ENCODE results near the gene CCDC181. TPM values are rescaled to one million over a fixed set of nuclear protein-coding genes. Genes with fewer than 3 reads are reported as not detected.

Gene CCDC181
- total and polyA plus RNA-seq, 2 experiments from 2014 or later = 0.79 to 1.3 TPM

GRCh38 chr1:169466259-169467230, 39.3 kb upstream of the CCDC181 start:
- H3K36me3 ChIP-seq (replicated peaks; ENCODE audit: insufficient read depth, low read depth) = no peaks in the 10 kb centered on the region
- H3K9me2 ChIP-seq (replicated peaks; ENCODE audit: insufficient read depth) = no peaks in the 10 kb centered on the region
- no peak overlapping the region for H3K4me2 ChIP-seq
- no peaks in the 10 kb centered on the region for H3K27me3 ChIP-seq
- H2AFZ ChIP-seq = no peak overlapping the region
- H3K79me2 ChIP-seq = no peaks in the 10 kb centered on the region
- 81% methylated on average over 8 of the region's 8 CpGs for WGBS (ENCODE audit: low lambda C conversion rate, missing lambda C conversion rate)
- no peaks in the 10 kb centered on the region for H4K20me1 ChIP-seq (ENCODE audit: insufficient read depth, poor library complexity, severe bottlenecking)
- TF ChIP-seq EZH2phosphoT487 (IDR thresholded peaks at IDR 0.05; ENCODE audit: low read depth, severe bottlenecking, unreplicated experiment) (no peak), CTCF (IDR thresholded peaks at IDR 0.05; ENCODE audit: poor library complexity) (peak; percentile 51)
- DNase-seq (ENCODE audit: low spot score) = peak; percentile 37
- no peaks in the 10 kb centered on the region for H3K9me3 ChIP-seq (ENCODE audit: low read depth)
- H3K27ac ChIP-seq = no peak overlapping the region
- H3K4me3 ChIP-seq = no peak overlapping the region
- no peaks in the 10 kb centered on the region for H3K4me1 ChIP-seq (ENCODE audit: insufficient read depth)

- no peaks in the 10 kb centered on the region for H3K79me2 ChIP-seq
- DNase-seq (ENCODE audit: low spot score) = no peak
- no peaks in the 10 kb centered on the region for H4K20me1 ChIP-seq (ENCODE audit: insufficient read depth, poor library complexity, severe bottlenecking)
- H3K9me2 ChIP-seq (replicated peaks; ENCODE audit: insufficient read depth) = no peaks in the 10 kb centered on the region
- no peaks in the 10 kb centered on the region for H3K36me3 ChIP-seq (replicated peaks; ENCODE audit: insufficient read depth, low read depth)
- H3K4me1 ChIP-seq (ENCODE audit: insufficient read depth) = no peaks in the 10 kb centered on the region
- H3K27me3 ChIP-seq = no peaks in the 10 kb centered on the region
- no peak overlapping the region for H3K4me3 ChIP-seq
- no peak for TF ChIP-seq CTCF (IDR thresholded peaks at IDR 0.05; ENCODE audit: poor library complexity)
- TF ChIP-seq EZH2 (IDR thresholded peaks at IDR 0.05; ENCODE audit: borderline replicate concordance) = no peak
- TF ChIP-seq EZH2phosphoT487 (IDR thresholded peaks at IDR 0.05; ENCODE audit: low read depth, severe bottlenecking, unreplicated experiment) = no peak
- H3K9me3 ChIP-seq (ENCODE audit: low read depth) = no peaks in the 10 kb centered on the region
- no peak overlapping the region for H3K4me2 ChIP-seq
- no peak overlapping the region for H2AFZ ChIP-seq
- H3K27ac ChIP-seq = no peak overlapping the region
Observed at GRCh38 chr1:169465281-169465680, 38.0 kb upstream of the CCDC181 start.

- Histone ChIP-seq H3K9me2 (replicated peaks; ENCODE audit: insufficient read depth) (no peaks in the 10 kb centered on the region), H2AFZ (no peak overlapping the region), H3K79me2 (no peaks in the 10 kb centered on the region), H3K4me3 (no peak overlapping the region), H4K20me1 (ENCODE audit: insufficient read depth, poor library complexity, severe bottlenecking) (no peaks in the 10 kb centered on the region), H3K36me3 (replicated peaks; ENCODE audit: insufficient read depth, low read depth) (no peaks in the 10 kb centered on the region), H3K4me2 (no peak overlapping the region), H3K27ac (no peak overlapping the region), H3K27me3 (no peaks in the 10 kb centered on the region), H3K4me1 (ENCODE audit: insufficient read depth) (no peaks in the 10 kb centered on the region), H3K9me3 (ENCODE audit: low read depth) (peaks cover 1% of the 10 kb centered on the region)
- TF ChIP-seq EZH2phosphoT487 (IDR thresholded peaks at IDR 0.05; ENCODE audit: low read depth, severe bottlenecking, unreplicated experiment) (no peak), EZH2 (IDR thresholded peaks at IDR 0.05; ENCODE audit: borderline replicate concordance) (no peak), CTCF (IDR thresholded peaks at IDR 0.05; ENCODE audit: poor library complexity) (no peak)
- DNase-seq (ENCODE audit: low spot score) = no peak
- WGBS (ENCODE audit: low lambda C conversion rate, missing lambda C conversion rate) = 95% methylated on average over 5 of the region's 5 CpGs
Observed at GRCh38 chr1:169462385-169462784, 35.1 kb upstream of the CCDC181 start.
